ENCODE data around the gene PLS1.
A peak's percentile ranks its signal among the peaks of the same experiment; 100 is the strongest.
"Not testable (repeated sequence)": the region's sequence is repeated elsewhere in the genome, so short reads cannot be mapped to it uniquely, and the experiment has no call there.

PLS1 gene

GRCh38 chr3:142706321-142707127 is 110.3 kb downstream of the PLS1 start:
- no peak for DNase-seq

- no peak for DNase-seq
Measured at GRCh38 chr3:142709207-142709606, 113.0 kb downstream of the PLS1 start.

GRCh38 chr3:142714882-142715281 is 118.7 kb downstream of the PLS1 start:
- DNase-seq: not testable (repeated sequence)

GRCh38 chr3:142716102-142716501 is 119.9 kb downstream of the PLS1 start:
- no peak for DNase-seq

GRCh38 chr3:142723665-142723967 is 127.4 kb downstream of the PLS1 start:
- DNase-seq: no peak

GRCh38 chr3:142723968-142724681 is 127.9 kb downstream of the PLS1 start, which contains the start of gene TRPC1:
TSS of gene TRPC1 (plus strand) at chr3:142724034. CDS start at chr3:142724560, 526 bp downstream.
- peak; percentile 81 for DNase-seq

GRCh38 chr3:142724682-142725356 is 128.6 kb downstream of the PLS1 start:
- DNase-seq: no peak

GRCh38 chr3:142725357-142725739 is 129.2 kb downstream of the PLS1 start:
- DNase-seq: no peak

GRCh38 chr3:142726017-142726416 is 129.8 kb downstream of the PLS1 start:
- DNase-seq: no peak

- DNase-seq: no peak
Measured at GRCh38 chr3:142732066-142732465, 135.9 kb downstream of the PLS1 start.

- DNase-seq: no peak
Measured at GRCh38 chr3:142734834-142735233, 138.6 kb downstream of the PLS1 start.

GRCh38 chr3:142735462-142735861 is 139.3 kb downstream of the PLS1 start:
- no peak for DNase-seq

GRCh38 chr3:142738396-142738795 is 142.2 kb downstream of the PLS1 start:
- DNase-seq: no peak

GRCh38 chr3:142746646-142747045 is 150.5 kb downstream of the PLS1 start:
- no peak for DNase-seq

GRCh38 chr3:142750531-142750930 is 154.3 kb downstream of the PLS1 start:
- DNase-seq: not testable (repeated sequence)

- not testable (repeated sequence) for DNase-seq
Measured at GRCh38 chr3:142752605-142753004, 156.4 kb downstream of the PLS1 start.

- DNase-seq: no peak
Measured at GRCh38 chr3:142754494-142754893, 158.3 kb downstream of the PLS1 start.

Measured in activated T-cell treated with anti-CD3 and anti-CD28 coated beads, Interleukin-2, amount 50 U/mL, for 1 hour (primary cell).